G401.6 (cell line): ENCODE measurements around the gene CCDC137.
"Not testable (repeated sequence)": the region's sequence is repeated elsewhere in the genome, so short reads cannot be mapped to it uniquely, and the experiment has no call there.

Experiments used
- FAIRE-seq: peaks from 2 replicates; lab custom pipeline; 2012; peaks lifted over from hg19 to GRCh38; lab: Jason Lieb, UNC

Gene CCDC137

DNA sequence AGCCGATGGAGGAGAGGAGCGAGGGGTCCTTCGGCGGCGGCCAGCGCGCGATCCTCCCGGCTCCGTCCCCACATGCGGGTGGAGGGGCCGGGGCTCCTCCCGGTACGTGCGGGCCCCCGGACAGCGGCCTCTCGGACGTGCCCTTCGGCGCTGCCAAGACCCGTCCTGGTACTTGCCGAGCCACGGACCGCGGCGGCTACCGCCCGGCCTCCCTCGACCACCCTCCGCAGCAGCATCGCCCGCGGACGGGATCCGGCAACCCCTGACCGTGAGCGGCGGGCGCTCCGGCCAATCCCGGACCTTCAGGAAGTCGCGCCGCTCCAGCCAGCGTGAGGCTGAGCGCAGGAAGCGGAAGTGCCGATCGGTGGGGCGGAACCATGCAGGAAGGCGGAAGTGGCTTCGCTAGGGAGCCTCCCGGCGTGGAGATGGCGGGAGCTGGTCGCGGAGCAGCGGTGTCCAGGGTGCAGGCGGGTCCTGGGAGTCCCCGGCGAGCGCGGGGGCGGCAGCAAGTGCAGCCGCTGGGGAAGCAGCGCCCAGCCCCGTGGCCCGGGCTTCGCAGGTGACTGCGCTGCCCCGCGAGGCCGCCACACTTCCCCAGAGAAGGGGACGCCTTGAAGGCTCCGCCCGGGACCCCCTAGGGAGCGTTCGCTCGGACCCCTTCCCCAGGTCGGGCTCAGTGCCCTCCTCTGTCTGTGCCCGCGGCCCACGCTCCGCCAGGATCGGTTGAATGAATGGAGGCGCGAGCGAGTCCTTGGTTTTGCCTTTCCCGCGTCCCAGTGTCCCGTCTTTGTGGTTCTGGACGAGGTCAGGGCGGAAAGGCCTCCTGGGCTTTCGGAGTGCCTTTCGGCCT lies at the start of gene CCDC137, which contains the start of gene OXLD1:
CCDC137 (plus strand) TSS at position 396 of the 850 bp plus-strand sequence; CDS start at position 426, 30 bp downstream.
OXLD1 (minus strand) TSS at position 264 of the 850 bp plus-strand sequence; CDS start at position 236, 28 bp downstream.
- peak; percentile 53 for FAIRE-seq

DNA sequence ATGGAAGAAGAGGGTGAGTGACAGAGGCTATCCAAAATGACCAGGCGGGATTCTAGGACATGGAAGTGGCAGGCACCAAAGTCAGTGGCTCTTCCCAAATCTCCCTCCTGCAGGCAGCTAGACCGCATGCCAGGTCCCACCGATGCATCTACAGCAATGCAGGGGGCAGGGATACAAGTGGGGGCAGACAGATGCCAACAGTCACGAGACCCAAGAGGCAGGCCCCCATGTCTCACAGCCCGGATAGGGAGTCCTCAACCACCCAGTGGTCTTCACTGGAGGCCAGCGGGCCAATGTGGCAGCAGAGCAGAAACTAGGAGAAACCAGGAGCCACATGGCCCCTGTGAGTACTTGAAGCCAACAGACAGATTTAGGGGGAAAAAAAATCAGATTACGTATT lies 49.7 kb upstream of the CCDC137 start:
- no peak for FAIRE-seq

DNA sequence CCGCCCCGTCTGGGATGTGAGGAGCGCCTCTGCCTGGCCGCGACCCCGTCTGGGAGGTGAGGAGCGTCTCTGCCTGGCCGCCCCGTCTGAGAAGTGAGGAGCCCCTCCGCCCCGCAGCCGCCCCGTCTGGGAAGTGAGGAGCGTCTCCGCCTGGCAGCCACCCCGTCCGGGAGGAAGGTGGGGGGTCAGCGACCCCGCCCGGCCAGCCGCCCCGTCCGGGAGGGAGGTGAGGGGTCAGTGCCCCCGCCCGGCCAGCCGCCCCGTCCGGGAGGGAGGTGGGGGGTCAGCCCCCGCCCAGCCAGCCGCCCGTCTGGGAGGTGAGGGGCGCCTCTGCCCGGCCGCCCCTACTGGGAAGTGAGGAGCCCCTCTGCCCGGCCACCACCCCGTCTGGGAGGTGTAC lies 48.2 kb upstream of the CCDC137 start:
- not testable (repeated sequence) for FAIRE-seq

GRCh38 chr17:81621494-81622130 lies 44.9 kb upstream of the CCDC137 start:
- FAIRE-seq = no peak

- FAIRE-seq = no peak
Observed at GRCh38 chr17:81630274-81630673, 36.3 kb upstream of the CCDC137 start.

- no peak for FAIRE-seq
Observed at GRCh38 chr17:81631482-81631881, 35.1 kb upstream of the CCDC137 start.

- FAIRE-seq = no peak
Observed at GRCh38 chr17:81635431-81635830, 31.1 kb upstream of the CCDC137 start.

DNA sequence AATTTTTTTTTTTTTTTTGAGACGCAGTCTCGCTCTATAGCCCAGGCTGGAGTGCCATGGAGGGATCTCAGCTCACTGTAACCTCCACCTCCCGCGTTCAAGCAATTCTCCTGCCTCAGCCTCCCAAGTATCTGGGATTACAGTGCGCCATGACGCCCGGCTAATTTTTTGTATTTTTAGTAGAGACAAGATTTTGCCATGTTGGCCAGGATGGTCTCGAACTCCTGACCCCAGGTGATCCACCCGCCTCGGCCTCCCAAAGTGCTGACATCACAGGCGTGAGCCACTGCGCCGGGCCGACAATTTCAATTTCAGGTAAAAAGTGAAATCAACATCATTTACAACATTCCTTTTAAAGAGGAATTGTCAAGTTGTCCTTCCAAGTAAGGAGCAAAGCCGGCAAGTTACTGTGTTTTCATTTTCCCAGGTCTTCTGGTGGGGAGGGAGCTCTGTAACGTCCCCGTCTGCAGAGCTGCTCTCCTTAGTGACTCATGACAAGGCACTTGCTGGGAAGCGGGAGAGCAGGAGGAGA lies 30.5 kb upstream of the CCDC137 start:
- no peak for FAIRE-seq

GRCh38 chr17:81636505-81637288 lies 29.8 kb upstream of the CCDC137 start, which contains the start of the genes NPLOC4 and TSPAN10:
NPLOC4 (minus strand) TSS chr17:81637112; CDS start chr17:81636930, 182 bp downstream.
TSPAN10 (plus strand) TSS chr17:81637196; CDS start chr17:81642413, 5,217 bp downstream.
- FAIRE-seq = no peak

DNA sequence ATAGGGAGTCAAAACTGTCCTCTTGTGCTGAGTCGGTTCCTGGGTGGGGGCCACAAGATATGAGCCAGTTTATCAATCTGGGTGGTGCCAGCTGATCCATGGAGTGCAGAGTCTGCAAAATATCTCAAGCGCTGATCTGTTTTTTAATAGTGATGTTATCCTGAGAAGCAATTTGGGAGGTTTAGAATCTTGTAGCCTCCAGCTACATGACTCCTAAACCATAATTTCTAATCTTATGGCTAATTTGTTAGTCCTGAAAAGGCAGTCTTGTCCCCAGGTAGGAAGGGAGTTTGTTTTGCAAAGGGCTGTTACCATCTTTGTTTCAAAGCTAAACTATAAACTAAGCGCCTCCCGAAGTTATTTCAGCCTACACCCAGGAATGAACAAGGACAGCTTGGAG lies 27.9 kb upstream of the CCDC137 start:
- FAIRE-seq = no peak

DNA sequence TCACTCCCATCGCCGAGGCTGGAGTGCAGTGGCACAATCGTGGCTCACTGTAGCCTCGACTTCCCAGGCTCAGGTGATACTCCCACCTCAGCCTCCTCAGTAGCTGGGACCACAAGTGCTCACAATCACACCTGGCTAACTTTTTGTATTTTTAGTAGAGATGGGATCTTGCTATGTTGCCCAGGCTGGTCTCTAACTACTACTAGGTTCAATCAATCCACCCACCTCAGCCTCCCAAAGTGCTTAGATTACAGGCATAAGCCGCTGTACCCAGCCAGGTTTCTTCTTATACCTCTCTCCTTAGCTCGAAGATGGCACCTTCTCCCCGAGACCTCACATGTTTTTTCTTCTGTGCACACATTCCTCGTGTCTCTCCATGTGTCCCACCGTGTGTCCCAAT lies 26.5 kb upstream of the CCDC137 start:
- no peak for FAIRE-seq

- no peak for FAIRE-seq
Observed at GRCh38 chr17:81641825-81642489, 24.6 kb upstream of the CCDC137 start.

- FAIRE-seq = no peak
Observed at GRCh38 chr17:81644496-81644895, 22.0 kb upstream of the CCDC137 start.

- FAIRE-seq = no peak
Observed at GRCh38 chr17:81644976-81645952, 21.3 kb upstream of the CCDC137 start.

DNA sequence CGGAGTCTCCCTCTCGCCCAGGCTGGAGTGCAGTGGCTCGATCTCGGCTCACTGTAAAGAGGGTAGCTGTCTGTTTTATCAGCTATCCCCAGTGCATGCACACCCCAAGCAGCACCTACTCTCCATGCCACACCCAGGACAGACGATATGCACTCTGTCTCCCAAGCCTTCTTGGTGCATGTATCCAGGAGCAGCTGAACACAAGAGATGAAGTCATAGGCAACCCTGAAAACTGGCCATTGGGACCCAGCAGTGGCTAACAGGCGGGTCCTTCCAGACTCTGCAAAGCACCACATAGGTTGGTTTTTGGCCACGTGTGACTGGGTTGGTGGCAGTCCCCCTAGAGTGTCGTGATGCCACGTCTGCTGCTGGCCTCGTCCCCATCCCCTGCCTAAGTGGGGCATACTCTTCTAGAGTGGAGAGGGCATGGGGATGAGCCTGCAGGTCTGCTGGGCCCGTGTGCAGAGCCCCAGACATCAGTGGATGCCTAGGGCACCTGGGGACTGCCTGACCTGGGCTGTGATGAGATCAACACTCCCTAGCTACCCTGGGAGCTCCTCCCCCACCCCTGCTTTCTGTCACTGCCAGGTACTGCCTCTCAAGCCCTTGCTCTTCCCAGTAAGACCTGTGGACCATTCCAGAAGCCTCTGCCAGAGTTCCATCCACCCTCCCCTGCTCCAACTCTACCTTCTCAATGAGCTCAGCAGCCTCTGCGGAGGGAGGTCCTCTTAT lies 19.5 kb upstream of the CCDC137 start:
- FAIRE-seq = no peak

- no peak for FAIRE-seq
Observed at GRCh38 chr17:81647640-81648012, 18.9 kb upstream of the CCDC137 start.

DNA sequence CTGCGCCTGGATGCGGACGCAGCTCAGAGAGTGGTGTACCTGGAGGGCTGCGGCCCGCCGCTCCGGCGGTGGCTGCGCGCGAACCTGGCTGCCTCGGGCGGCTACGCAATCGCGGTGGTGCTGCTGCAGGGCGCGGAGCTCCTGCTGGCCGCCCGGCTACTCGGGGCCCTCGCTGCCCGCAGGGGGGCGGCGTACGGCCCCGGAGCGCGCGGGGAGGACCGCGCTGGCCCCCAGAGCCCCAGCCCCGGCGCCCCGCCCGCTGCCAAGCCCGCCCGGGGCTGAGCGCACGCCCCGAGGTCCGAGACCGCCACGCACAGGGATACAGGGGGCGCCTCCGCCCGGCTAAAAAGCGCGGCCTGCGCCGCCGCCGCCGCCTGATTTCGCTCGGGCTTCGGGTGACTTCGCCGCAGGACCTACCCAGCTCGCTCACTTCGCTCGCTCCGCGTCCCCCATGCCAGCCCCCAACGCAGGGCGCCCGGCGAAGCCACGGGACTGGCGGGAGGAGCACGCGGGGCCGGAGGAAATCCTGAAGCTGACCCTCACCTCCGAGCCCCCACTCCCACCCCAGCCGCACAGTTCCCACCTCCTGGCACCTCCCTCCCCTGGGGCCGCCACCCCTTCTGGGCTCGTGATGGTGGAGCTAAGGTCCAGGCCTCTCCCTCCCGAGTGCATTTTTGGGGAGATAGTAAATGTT lies 18.4 kb upstream of the CCDC137 start:
- FAIRE-seq = no peak

- no peak for FAIRE-seq
Observed at GRCh38 chr17:81648707-81649085, 17.8 kb upstream of the CCDC137 start.

DNA sequence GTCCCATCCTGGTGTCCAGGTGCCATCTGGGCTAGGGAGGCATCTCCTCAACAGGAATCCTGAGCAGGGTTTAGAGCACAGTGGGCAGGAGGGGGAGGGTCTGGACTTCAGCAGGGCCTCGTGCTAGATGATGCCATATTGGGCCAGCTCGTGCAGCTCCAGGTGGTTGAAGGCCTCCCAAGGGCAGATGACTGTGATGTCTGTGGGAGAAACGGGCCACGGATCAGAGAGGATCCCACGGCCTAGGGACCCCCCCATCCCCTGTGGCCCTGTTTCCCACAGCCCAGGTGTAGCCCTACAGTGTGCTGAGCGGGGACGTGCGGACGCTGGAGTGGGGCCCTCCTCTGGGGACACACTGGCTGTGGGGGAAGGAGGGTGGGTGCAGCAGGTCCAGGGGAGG lies 15.6 kb upstream of the CCDC137 start:
- FAIRE-seq = no peak
